ENCODE data around the gene INSL3. TPM values are rescaled to one million over a fixed set of nuclear protein-coding genes. Genes with fewer than 3 reads are reported as not detected.

The INSL3 gene
- total RNA-seq, 1 experiment from 2014 or later: 0.57 TPM

DNA sequence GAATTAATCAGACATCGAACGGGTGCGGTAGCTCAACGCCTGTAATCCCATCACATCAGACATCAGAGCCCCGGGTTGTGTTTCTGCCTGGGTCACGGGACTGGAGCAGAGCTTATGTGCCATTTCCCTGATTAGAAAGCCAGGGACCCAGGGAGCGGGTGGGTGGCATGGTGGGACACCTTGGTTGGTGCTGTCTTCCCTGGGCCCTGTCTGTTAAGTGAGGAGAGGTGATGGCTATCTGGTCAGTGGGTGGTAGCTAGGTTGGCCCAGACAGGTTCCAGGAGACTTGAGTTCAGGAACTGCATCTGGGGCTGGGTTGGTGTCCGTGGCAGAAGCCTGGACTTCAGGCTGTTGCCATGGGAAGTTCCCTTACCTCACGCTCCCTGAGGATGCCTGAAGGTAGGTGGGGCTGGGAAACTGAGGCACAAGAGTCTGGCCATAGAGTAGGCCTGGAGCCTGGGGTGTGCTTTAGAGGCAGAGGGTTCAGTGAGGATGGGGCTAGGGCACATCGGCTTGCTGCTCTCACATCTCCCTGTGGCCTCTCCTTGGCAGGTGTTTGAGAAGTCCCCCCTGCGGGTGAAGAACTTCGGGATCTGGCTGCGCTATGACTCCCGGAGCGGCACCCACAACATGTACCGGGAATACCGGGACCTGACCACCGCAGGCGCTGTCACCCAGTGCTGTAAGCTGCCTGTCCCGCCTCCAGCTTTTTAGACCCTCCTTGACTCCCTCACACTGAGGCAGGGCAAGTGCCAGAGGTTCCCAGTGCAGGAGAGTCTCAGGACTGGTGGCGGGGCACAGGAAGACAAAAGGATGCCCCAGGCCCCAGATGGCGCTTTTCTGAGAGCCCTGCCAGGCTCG is 40.5 kb upstream of the INSL3 start:
- no TSS peak for BruUV-seq (replicated peaks)
- in situ Hi-C loops (cut with HindIII; ENCODE audit: low pct_unique_long_range_greater_than_20kb, low sequenced_read_pairs) (no loop called here), intact Hi-C loops (cut with micrococcal nuclease; ENCODE audit: unreplicated experiment) (no loop called here)
- H3K36me3 ChIP-seq (ENCODE audit: control insufficient read depth, insufficient read depth, low read length): peaks cover 17% of the 10 kb centered on the region
- H3K4me3 ChIP-seq (ENCODE audit: low read depth in 2 of 2, low read length in 2 of 2): peak overlapping the region; percentile 96 to 99
- no peaks in the 10 kb centered on the region for H3K27me3 ChIP-seq (ENCODE audit: control insufficient read depth, insufficient read depth, low read length)
- peaks cover 29% of the 10 kb centered on the region for H3K4me1 ChIP-seq (ENCODE audit: control insufficient read depth, insufficient read depth, low read length)
- ChIA-PET CTCF (no interaction called here), POLR2A (no interaction called here)
- TF ChIP-seq, protein P1, sequence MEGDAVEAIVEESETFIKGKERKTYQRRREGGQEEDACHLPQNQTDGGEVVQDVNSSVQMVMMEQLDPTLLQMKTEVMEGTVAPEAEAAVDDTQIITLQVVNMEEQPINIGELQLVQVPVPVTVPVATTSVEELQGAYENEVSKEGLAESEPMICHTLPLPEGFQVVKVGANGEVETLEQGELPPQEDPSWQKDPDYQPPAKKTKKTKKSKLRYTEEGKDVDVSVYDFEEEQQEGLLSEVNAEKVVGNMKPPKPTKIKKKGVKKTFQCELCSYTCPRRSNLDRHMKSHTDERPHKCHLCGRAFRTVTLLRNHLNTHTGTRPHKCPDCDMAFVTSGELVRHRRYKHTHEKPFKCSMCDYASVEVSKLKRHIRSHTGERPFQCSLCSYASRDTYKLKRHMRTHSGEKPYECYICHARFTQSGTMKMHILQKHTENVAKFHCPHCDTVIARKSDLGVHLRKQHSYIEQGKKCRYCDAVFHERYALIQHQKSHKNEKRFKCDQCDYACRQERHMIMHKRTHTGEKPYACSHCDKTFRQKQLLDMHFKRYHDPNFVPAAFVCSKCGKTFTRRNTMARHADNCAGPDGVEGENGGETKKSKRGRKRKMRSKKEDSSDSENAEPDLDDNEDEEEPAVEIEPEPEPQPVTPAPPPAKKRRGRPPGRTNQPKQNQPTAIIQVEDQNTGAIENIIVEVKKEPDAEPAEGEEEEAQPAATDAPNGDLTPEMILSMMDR (IDR thresholded peaks at IDR 0.05): no peak
- TF ChIP-seq TCF7L2 (IDR thresholded peaks at IDR 0.05; ENCODE audit: low read depth, low read length): no peak
- TF ChIP-seq, protein P2, sequence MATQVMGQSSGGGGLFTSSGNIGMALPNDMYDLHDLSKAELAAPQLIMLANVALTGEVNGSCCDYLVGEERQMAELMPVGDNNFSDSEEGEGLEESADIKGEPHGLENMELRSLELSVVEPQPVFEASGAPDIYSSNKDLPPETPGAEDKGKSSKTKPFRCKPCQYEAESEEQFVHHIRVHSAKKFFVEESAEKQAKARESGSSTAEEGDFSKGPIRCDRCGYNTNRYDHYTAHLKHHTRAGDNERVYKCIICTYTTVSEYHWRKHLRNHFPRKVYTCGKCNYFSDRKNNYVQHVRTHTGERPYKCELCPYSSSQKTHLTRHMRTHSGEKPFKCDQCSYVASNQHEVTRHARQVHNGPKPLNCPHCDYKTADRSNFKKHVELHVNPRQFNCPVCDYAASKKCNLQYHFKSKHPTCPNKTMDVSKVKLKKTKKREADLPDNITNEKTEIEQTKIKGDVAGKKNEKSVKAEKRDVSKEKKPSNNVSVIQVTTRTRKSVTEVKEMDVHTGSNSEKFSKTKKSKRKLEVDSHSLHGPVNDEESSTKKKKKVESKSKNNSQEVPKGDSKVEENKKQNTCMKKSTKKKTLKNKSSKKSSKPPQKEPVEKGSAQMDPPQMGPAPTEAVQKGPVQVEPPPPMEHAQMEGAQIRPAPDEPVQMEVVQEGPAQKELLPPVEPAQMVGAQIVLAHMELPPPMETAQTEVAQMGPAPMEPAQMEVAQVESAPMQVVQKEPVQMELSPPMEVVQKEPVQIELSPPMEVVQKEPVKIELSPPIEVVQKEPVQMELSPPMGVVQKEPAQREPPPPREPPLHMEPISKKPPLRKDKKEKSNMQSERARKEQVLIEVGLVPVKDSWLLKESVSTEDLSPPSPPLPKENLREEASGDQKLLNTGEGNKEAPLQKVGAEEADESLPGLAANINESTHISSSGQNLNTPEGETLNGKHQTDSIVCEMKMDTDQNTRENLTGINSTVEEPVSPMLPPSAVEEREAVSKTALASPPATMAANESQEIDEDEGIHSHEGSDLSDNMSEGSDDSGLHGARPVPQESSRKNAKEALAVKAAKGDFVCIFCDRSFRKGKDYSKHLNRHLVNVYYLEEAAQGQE (IDR thresholded peaks at IDR 0.05; ENCODE audit: insufficient read depth in 1 of 2, low read depth in 2 of 2, low read length in 1 of 2): no peak
- TF ChIP-seq POLR2AphosphoS5 (IDR thresholded peaks at IDR 0.05; ENCODE audit: low read depth, low read length): no peak; the same call in 1 of the 2 replicates
- TF ChIP-seq SIN3A (IDR thresholded peaks at IDR 0.05; ENCODE audit: borderline replicate concordance, insufficient read depth, low read depth, low read length): no peak
- peak overlapping the region; percentile 98 for H3K27ac ChIP-seq (ENCODE audit: low read length)
- ATAC-seq (no peak), DNase-seq (ENCODE audit: low read depth, low spot score) (no peak)
- no peaks in the 10 kb centered on the region for H3K9me3 ChIP-seq (ENCODE audit: control insufficient read depth, insufficient read depth, low read depth, low read length)

DNA sequence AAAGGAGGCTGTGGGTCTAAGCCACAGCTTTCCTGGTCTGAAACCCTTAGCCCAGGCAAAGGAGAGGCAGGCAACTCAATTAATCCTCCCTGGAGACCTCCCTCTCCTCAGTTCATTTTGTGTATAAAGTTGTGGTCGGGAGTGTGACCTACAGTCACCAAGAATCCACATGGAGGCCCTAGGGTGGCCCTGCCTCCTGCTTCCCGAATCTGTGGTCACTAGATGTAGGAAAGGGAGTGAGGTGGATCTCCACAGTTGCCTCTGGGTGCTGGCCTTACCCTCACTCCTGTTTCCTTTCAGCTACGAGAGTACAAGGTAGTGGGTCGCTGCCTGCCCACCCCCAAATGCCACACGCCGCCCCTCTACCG is 39.7 kb upstream of the INSL3 start:
- intact Hi-C loops (cut with micrococcal nuclease; ENCODE audit: unreplicated experiment): no loop called here
- in situ Hi-C loops (cut with HindIII; ENCODE audit: low pct_unique_long_range_greater_than_20kb, low sequenced_read_pairs): no loop called here
- no peak for ATAC-seq
- H3K9me3 ChIP-seq (ENCODE audit: control insufficient read depth, insufficient read depth, low read depth, low read length): no peaks in the 10 kb centered on the region
- H3K27ac ChIP-seq (ENCODE audit: low read length): peak overlapping the region; percentile 98
- H3K27me3 ChIP-seq (ENCODE audit: control insufficient read depth, insufficient read depth, low read length): no peaks in the 10 kb centered on the region
- no peak for DNase-seq (ENCODE audit: low read depth, low spot score)
- 0 out of 2 replicates have a peak, but pooled peaks have one; percentile 42 for TF ChIP-seq POLR2AphosphoS5 (IDR thresholded peaks at IDR 0.05; ENCODE audit: low read depth, low read length)
- no peak for TF ChIP-seq TCF7L2 (IDR thresholded peaks at IDR 0.05; ENCODE audit: low read depth, low read length)
- 0 out of 2 replicates have a peak, but pooled peaks have one; percentile 4 for TF ChIP-seq SIN3A (IDR thresholded peaks at IDR 0.05; ENCODE audit: borderline replicate concordance, insufficient read depth, low read depth, low read length)
- TF ChIP-seq, protein P1 (IDR thresholded peaks at IDR 0.05): no peak
- TF ChIP-seq, protein P2 (IDR thresholded peaks at IDR 0.05; ENCODE audit: insufficient read depth in 1 of 2, low read depth in 2 of 2, low read length in 1 of 2): no peak
- H3K4me1 ChIP-seq (ENCODE audit: control insufficient read depth, insufficient read depth, low read length): peaks cover 29% of the 10 kb centered on the region
- POLR2A ChIA-PET: interaction anchor here (0.6 kb wide), 1 partner anchor 133 kb away, joined by 5 read pairs; no protein-coding TSS in a partner anchor
- no TSS peak for BruUV-seq (replicated peaks)
- peaks cover 17% of the 10 kb centered on the region for H3K36me3 ChIP-seq (ENCODE audit: control insufficient read depth, insufficient read depth, low read length)
- CTCF ChIA-PET: no interaction called here
- H3K4me3 ChIP-seq (ENCODE audit: low read depth in 2 of 2, low read length in 2 of 2): peak overlapping the region; percentile 96 to 99
